OCI-LY3 (cell line): ENCODE data around the gene PLGRKT.

Experiments
- CTCF ChIP-seq: fragments of 200-600, 300-600 bp; sonication (generic); IDR thresholded peaks from 2 replicates; pipeline ENCODE4 v1.5.1; 2014; ENCODE audit warnings: antibody characterized with exemption, low read length, low read depth
- EZH2phosphoT487 ChIP-seq: fragments of 200-600 bp; shearing (Covaris generic); IDR thresholded peaks from 2 replicates; pipeline ENCODE4 v1.6.1; 2018; ENCODE audit warnings: antibody characterized with exemption, mixed run types, low read depth

DNA sequence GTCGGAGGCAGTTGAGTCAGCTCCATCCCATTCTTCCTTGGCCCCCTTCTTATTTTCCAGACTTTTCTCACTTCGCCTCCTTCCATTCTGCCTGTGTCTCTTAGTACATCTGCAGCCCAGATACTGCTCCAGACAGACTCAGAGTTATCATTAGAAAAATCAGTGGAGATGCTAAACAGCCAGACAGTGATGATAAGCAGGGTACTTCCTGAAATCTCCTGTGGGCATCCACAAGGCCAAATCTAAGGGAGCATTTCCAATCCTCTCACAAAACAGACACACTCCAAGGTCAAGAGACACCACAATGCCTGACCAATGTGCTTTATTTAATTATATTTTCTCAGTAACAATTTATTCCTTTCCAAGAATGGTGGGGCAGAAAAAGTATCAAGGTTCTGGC lies 83.5 kb downstream of the PLGRKT start:
- TF ChIP-seq CTCF (no peak), EZH2phosphoT487 (no peak)
